ENCODE measurements around the gene RFPL2.
"Not testable (repeated sequence)": the region's sequence is repeated elsewhere in the genome, so short reads cannot be mapped to it uniquely, and the experiment has no call there.

The RFPL2 gene

DNA sequence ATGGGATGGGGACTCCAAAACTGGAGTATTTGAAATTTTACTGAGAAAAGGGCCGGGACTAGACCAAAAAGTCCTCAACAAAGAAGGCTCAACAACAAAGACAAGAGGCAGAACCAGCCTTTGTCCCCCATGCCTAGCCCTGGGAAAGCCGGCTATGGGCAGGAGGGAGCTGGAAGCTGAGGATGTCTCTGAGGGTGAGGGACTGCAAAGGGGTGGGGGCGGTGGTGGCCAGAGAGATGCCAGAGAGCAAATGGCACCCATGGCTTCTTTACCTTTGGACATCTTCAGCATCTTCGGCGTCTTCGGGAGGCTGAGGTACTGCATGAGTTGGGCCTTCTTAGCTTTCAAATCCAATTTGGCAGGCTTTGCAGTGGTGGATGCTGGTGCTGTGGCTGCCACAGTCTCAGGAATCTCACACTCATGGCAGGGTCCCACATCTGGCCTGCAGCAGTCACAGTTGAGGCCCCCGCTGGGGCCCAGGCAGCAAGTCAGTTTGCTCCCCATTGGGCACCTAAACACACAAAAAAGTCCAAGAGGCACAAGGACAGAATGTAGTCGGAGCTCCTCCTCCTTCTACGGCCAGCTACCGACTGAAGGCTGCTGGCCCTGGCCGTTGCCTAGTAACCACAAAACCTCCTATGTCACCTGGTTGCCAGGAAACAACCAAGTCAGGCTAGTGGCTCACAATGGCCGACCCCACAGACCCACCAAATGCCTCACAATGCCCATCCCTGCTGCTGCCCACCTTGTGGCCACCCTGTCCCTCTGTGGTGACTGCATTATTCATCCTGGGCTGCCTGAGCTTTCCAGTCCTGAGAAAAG lies 46.0 kb downstream of the RFPL2 start, which contains the start of gene C22orf42:
TSS of gene C22orf42 (minus strand) at position 592 of the 822 bp plus-strand sequence. CDS start at position 504, 88 bp downstream.
- H3F3A ChIP-seq (ENCODE audit: insufficient read depth, low read length): no peaks in the 10 kb centered on the region
- H4K20me1 ChIP-seq (ENCODE audit: insufficient read depth, low read length): no peaks in the 10 kb centered on the region
- H3K27me3 ChIP-seq (replicated peaks; ENCODE audit: insufficient read depth, low read length): no peaks in the 10 kb centered on the region
- H3K27ac ChIP-seq (ENCODE audit: low read length): no peak within 1 kb of the TSS
- no peak for TF ChIP-seq EZH2 (optimal IDR thresholded peaks at IDR 0.05; ENCODE audit: low read depth, low read length)
- TF ChIP-seq, protein P1, sequence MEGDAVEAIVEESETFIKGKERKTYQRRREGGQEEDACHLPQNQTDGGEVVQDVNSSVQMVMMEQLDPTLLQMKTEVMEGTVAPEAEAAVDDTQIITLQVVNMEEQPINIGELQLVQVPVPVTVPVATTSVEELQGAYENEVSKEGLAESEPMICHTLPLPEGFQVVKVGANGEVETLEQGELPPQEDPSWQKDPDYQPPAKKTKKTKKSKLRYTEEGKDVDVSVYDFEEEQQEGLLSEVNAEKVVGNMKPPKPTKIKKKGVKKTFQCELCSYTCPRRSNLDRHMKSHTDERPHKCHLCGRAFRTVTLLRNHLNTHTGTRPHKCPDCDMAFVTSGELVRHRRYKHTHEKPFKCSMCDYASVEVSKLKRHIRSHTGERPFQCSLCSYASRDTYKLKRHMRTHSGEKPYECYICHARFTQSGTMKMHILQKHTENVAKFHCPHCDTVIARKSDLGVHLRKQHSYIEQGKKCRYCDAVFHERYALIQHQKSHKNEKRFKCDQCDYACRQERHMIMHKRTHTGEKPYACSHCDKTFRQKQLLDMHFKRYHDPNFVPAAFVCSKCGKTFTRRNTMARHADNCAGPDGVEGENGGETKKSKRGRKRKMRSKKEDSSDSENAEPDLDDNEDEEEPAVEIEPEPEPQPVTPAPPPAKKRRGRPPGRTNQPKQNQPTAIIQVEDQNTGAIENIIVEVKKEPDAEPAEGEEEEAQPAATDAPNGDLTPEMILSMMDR (IDR thresholded peaks at IDR 0.05; ENCODE audit: low read length): no peak
- TF ChIP-seq EZH2phosphoT487 (IDR thresholded peaks at IDR 0.05; ENCODE audit: low read length): no peak
- H3K4me2 ChIP-seq (ENCODE audit: low read depth, low read length): no peak within 1 kb of the TSS
- no peaks in the 10 kb centered on the region for H3K9me3 ChIP-seq (replicated peaks; ENCODE audit: insufficient read depth, low read length)
- H2AFZ ChIP-seq (ENCODE audit: low read length): no peak within 1 kb of the TSS
- DNase-seq: no peak
- no peaks in the 10 kb centered on the region for H3K36me3 ChIP-seq (replicated peaks; ENCODE audit: insufficient read depth, low read length)
- H3K4me1 ChIP-seq (ENCODE audit: low read length): no peaks in the 10 kb centered on the region
- H3K9me2 ChIP-seq (replicated peaks; ENCODE audit: insufficient read depth, low read length): no peaks in the 10 kb centered on the region
- no peaks in the 10 kb centered on the region for H3K79me2 ChIP-seq (ENCODE audit: low read length)
- H3K9ac ChIP-seq (ENCODE audit: low read length): no peak within 1 kb of the TSS
- no peak within 1 kb of the TSS for H3K4me3 ChIP-seq (ENCODE audit: low read length)

DNA sequence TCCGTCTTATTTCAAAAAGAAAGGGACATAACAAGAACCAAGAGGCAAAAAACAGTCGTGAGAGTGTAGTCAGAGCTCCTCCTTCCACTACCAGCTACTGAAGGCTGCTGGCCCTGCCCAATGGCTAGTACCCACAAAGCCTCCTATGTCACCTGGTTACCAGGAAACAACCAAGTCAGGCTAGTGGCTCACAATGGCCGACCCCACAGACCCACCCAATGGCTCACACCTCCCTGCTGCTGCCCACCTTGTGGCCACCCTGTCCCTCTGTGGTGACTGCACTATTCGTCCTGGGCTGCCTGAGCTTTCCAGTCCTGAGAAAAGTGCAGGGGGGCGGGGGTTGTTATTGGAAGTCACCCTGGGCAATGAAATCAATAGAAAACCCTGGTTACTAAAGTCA lies 47.2 kb downstream of the RFPL2 start:
- H3K9me2 ChIP-seq (replicated peaks; ENCODE audit: insufficient read depth, low read length); H4K20me1 ChIP-seq (ENCODE audit: insufficient read depth, low read length); H3K4me1 ChIP-seq (ENCODE audit: low read length); H3K27ac ChIP-seq (ENCODE audit: low read length); H3K4me2 ChIP-seq (ENCODE audit: low read depth, low read length); DNase-seq; H3K27me3 ChIP-seq (replicated peaks; ENCODE audit: insufficient read depth, low read length); H3K4me3 ChIP-seq (ENCODE audit: low read length); H3K79me2 ChIP-seq (ENCODE audit: low read length); H3K36me3 ChIP-seq (replicated peaks; ENCODE audit: insufficient read depth, low read length); H2AFZ ChIP-seq (ENCODE audit: low read length); H3K9ac ChIP-seq (ENCODE audit: low read length); H3K9me3 ChIP-seq (replicated peaks; ENCODE audit: insufficient read depth, low read length); H3F3A ChIP-seq (ENCODE audit: insufficient read depth, low read length): not testable (repeated sequence)

DNA sequence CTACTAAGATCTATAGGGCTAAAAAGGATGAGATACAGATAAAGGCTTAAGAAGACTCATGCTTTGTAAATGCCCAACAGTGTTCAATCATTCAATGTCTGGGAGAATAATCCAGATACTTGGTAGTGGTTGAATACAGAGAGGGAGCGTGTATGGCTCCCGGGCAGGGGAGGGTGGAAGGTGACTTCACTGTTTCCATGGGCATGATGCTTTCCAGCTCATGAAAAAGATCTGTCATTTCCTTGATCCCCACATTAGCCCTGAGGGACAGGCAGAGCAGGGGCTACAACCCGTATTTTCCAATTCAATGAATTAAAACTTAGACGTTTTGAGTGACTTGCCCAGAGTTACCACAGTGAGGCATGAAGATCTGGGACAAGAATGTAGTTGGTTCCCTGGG lies 50.1 kb downstream of the RFPL2 start:
- not testable (repeated sequence) for DNase-seq; H3K9ac ChIP-seq (ENCODE audit: low read length); H3K27me3 ChIP-seq (replicated peaks; ENCODE audit: insufficient read depth, low read length); H3F3A ChIP-seq (ENCODE audit: insufficient read depth, low read length); H4K20me1 ChIP-seq (ENCODE audit: insufficient read depth, low read length); H3K4me3 ChIP-seq (ENCODE audit: low read length); H3K9me2 ChIP-seq (replicated peaks; ENCODE audit: insufficient read depth, low read length); H3K4me2 ChIP-seq (ENCODE audit: low read depth, low read length); H3K4me1 ChIP-seq (ENCODE audit: low read length); H3K79me2 ChIP-seq (ENCODE audit: low read length); H2AFZ ChIP-seq (ENCODE audit: low read length); H3K36me3 ChIP-seq (replicated peaks; ENCODE audit: insufficient read depth, low read length); H3K9me3 ChIP-seq (replicated peaks; ENCODE audit: insufficient read depth, low read length); H3K27ac ChIP-seq (ENCODE audit: low read length)

DNA sequence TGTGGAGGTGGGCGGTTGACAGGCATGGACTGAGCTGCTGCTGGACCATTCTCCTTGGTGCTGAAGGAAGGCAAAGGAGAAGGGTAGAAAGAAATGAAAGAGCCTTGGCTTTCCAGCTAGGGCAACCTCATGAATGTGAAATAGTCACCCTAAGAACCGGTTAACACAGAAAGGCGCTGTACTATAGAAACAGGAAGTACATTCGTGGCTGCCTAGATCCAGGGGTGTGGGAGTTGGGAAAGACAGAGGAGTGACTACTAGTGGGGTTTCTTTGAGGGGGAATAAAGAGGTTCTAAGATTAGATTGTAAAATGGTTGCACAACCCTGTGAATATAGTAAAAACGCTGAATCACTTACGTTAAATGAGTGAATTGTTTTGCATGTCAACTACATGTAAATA lies 53.2 kb downstream of the RFPL2 start:
- not testable (repeated sequence) for H3K27me3 ChIP-seq (replicated peaks; ENCODE audit: insufficient read depth, low read length); H3K27ac ChIP-seq (ENCODE audit: low read length); H3K9me2 ChIP-seq (replicated peaks; ENCODE audit: insufficient read depth, low read length); H4K20me1 ChIP-seq (ENCODE audit: insufficient read depth, low read length); H3K4me2 ChIP-seq (ENCODE audit: low read depth, low read length); H3K79me2 ChIP-seq (ENCODE audit: low read length); H3K36me3 ChIP-seq (replicated peaks; ENCODE audit: insufficient read depth, low read length); H3K4me3 ChIP-seq (ENCODE audit: low read length); DNase-seq; H3F3A ChIP-seq (ENCODE audit: insufficient read depth, low read length); H2AFZ ChIP-seq (ENCODE audit: low read length); H3K9me3 ChIP-seq (replicated peaks; ENCODE audit: insufficient read depth, low read length); H3K9ac ChIP-seq (ENCODE audit: low read length); H3K4me1 ChIP-seq (ENCODE audit: low read length)

DNA sequence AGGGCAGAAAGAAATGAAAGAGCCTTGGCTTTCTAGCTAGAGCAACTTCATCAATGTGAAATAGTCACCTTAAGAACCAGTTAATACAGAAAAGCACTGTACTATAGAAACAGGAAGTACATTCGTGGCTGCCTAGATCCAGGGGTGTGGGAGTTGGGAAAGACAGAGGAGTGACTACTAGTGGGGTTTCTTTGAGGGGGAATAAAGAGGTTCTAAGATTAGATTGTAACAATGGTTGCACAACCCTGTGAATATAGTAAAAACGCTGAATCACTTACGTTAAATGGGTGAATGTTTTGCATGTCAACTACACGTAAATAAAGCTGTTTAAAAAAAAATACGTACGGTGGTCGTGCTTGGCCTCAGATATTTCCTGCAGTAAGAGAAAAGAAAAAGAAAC lies 54.2 kb downstream of the RFPL2 start:
- H3K9me3 ChIP-seq (replicated peaks; ENCODE audit: insufficient read depth, low read length); H3K9ac ChIP-seq (ENCODE audit: low read length); H3K36me3 ChIP-seq (replicated peaks; ENCODE audit: insufficient read depth, low read length); H3K4me2 ChIP-seq (ENCODE audit: low read depth, low read length); H3F3A ChIP-seq (ENCODE audit: insufficient read depth, low read length); H3K27ac ChIP-seq (ENCODE audit: low read length); H3K9me2 ChIP-seq (replicated peaks; ENCODE audit: insufficient read depth, low read length); H3K4me3 ChIP-seq (ENCODE audit: low read length); H3K4me1 ChIP-seq (ENCODE audit: low read length); H4K20me1 ChIP-seq (ENCODE audit: insufficient read depth, low read length); H2AFZ ChIP-seq (ENCODE audit: low read length); H3K27me3 ChIP-seq (replicated peaks; ENCODE audit: insufficient read depth, low read length); H3K79me2 ChIP-seq (ENCODE audit: low read length); DNase-seq: not testable (repeated sequence)

DNA sequence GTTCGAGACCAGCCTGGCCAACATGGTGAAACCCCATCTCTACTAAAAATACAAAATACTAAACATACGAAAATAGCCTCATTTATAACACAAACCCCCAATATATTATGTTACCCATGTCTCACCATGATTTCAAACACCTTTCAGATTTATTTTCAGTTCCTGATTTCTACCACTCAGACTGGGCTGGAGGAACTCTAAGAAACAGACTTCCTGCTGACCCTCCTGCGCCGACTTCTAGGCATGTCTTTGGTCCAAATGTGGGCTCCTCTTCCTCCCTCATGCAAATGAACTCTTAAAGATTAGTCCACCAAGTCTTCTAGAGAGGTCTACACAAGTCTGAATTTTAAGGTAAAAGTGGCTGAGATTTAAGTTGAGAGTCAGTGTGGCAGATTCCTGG lies 56.5 kb downstream of the RFPL2 start:
- H3K9me2 ChIP-seq (replicated peaks; ENCODE audit: insufficient read depth, low read length); H3K9ac ChIP-seq (ENCODE audit: low read length); H3K36me3 ChIP-seq (replicated peaks; ENCODE audit: insufficient read depth, low read length); H2AFZ ChIP-seq (ENCODE audit: low read length); H3K79me2 ChIP-seq (ENCODE audit: low read length); H3K27me3 ChIP-seq (replicated peaks; ENCODE audit: insufficient read depth, low read length); H3K4me1 ChIP-seq (ENCODE audit: low read length); H3K4me3 ChIP-seq (ENCODE audit: low read length); H3K27ac ChIP-seq (ENCODE audit: low read length); H4K20me1 ChIP-seq (ENCODE audit: insufficient read depth, low read length); H3K4me2 ChIP-seq (ENCODE audit: low read depth, low read length); H3F3A ChIP-seq (ENCODE audit: insufficient read depth, low read length); DNase-seq; H3K9me3 ChIP-seq (replicated peaks; ENCODE audit: insufficient read depth, low read length): not testable (repeated sequence)

DNA sequence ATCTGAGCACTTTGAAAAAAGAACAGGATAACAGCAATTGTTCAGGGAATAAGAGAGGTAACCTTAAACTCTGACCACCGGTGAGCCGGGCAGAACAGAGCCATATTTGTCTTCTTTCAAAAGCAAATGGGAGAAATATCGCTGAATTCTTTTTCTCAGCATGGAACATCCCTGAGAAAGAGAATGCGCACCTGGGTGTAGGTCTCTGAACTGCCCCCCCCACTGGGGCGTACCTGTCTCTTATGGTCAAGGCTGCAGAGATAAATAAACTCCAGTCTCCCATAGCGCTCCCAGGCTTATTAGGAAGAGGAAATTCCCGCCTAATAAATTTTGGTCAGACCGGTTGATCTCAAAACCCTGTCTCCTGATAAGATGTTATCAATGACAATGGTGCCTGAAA lies 57.7 kb downstream of the RFPL2 start:
- H3K27me3 ChIP-seq (replicated peaks; ENCODE audit: insufficient read depth, low read length); H4K20me1 ChIP-seq (ENCODE audit: insufficient read depth, low read length); H3K9ac ChIP-seq (ENCODE audit: low read length); H3F3A ChIP-seq (ENCODE audit: insufficient read depth, low read length); H3K4me1 ChIP-seq (ENCODE audit: low read length); H3K27ac ChIP-seq (ENCODE audit: low read length); H3K36me3 ChIP-seq (replicated peaks; ENCODE audit: insufficient read depth, low read length); H3K4me2 ChIP-seq (ENCODE audit: low read depth, low read length); H3K79me2 ChIP-seq (ENCODE audit: low read length); H2AFZ ChIP-seq (ENCODE audit: low read length); H3K4me3 ChIP-seq (ENCODE audit: low read length); DNase-seq; H3K9me3 ChIP-seq (replicated peaks; ENCODE audit: insufficient read depth, low read length); H3K9me2 ChIP-seq (replicated peaks; ENCODE audit: insufficient read depth, low read length): not testable (repeated sequence)
